WTC11 (cell line): Measurements from ENCODE around the gene SIRT3. TPM values are rescaled to one million over a fixed set of nuclear protein-coding genes. Genes with fewer than 3 reads are reported as not detected.

Experiments used
- ATAC-seq: fragments of 200-7000 bp; cut with Tn5 transposase; 2 replicates; pipeline ENCODE4 v1.10.0; 2021; ENCODE audit warnings: mild to moderate bottlenecking, moderate library complexity
- CTCF ChIA-PET: fragments of 300-600 bp; sonication (Branson Sonifier 250); formaldehyde crosslinking; loops from one replicate; lab custom pipeline; 2021; ENCODE audit warnings: antibody characterized with exemption; lab: Charles Lee
- POLR2A ChIA-PET: fragments of 350-600 bp; sonication (Branson Sonifier 250); formaldehyde crosslinking; loops from one replicate; lab custom pipeline; 2021; ENCODE audit warnings: antibody characterized with exemption; lab: Charles Lee
- DNase-seq: peaks from one replicate; pipeline ENCODE4 v3.0.0; 2021; ENCODE audit warnings: low spot score
- H3K27ac Mint-ChIP-seq: 2 replicates; pipeline ENCODE4 v1.8.0; 2021; ENCODE audit warnings: mixed read lengths
- H3K27me3 Mint-ChIP-seq: 2 replicates; pipeline ENCODE4 v1.8.0; 2021; ENCODE audit warnings: low read depth, mild to moderate bottlenecking, moderate library complexity, mixed read lengths
- H3K36me3 Mint-ChIP-seq: 2 replicates; pipeline ENCODE4 v1.8.0; 2021; ENCODE audit warnings: mixed read lengths
- H3K4me1 Mint-ChIP-seq: 2 replicates; pipeline ENCODE4 v1.8.0; 2022; ENCODE audit warnings: mixed read lengths
- H3K4me3 Mint-ChIP-seq: 2 replicates; pipeline ENCODE4 v1.8.0; 2021; ENCODE audit warnings: mild to moderate bottlenecking, moderate library complexity, mixed read lengths
- H3K9me3 Mint-ChIP-seq: 2 replicates; pipeline ENCODE4 v1.8.0; 2021; ENCODE audit warnings: mixed read lengths
- E2F1 ChIP-seq: sonication (generic); formaldehyde crosslinking; IDR thresholded peaks from 2 replicates; pipeline ENCODE4 v1.8.0; 2022; ENCODE audit warnings: mild to moderate bottlenecking, missing genetic modification reagents
- E2F4 ChIP-seq: sonication (generic); formaldehyde crosslinking; IDR thresholded peaks from 2 replicates; pipeline ENCODE4 v1.8.1; 2022; ENCODE audit warnings: low read depth, mild to moderate bottlenecking, moderate library complexity, missing genetic modification reagents, borderline replicate concordance
- HMGA2 ChIP-seq: fragments of 250-450 bp; sonication (Bioruptor Pico); IDR thresholded peaks from 2 replicates; pipeline ENCODE4 v1.4.0; 2021; ENCODE audit warnings: mild to moderate bottlenecking, moderate library complexity
- KAT7 ChIP-seq: sonication (generic); formaldehyde crosslinking; IDR thresholded peaks from 2 replicates; pipeline ENCODE4 v1.8.1; 2023; ENCODE audit warnings: missing genetic modification reagents, mild to moderate bottlenecking, borderline replicate concordance
- SMAD3 ChIP-seq: sonication (generic); formaldehyde crosslinking; IDR thresholded peaks from 2 replicates; pipeline ENCODE4 v1.8.0; 2022; ENCODE audit warnings: missing genetic modification reagents, mild to moderate bottlenecking, borderline replicate concordance
- SMAD4 ChIP-seq: sonication (generic); formaldehyde crosslinking; IDR thresholded peaks from 2 replicates; pipeline ENCODE4 v1.8.0; 2022; ENCODE audit warnings: mild to moderate bottlenecking, missing genetic modification reagents
- STAT6 ChIP-seq: sonication (generic); formaldehyde crosslinking; conservative IDR thresholded peaks from 2 replicates; pipeline ENCODE4 v1.8.1; 2023; ENCODE audit warnings: mild to moderate bottlenecking, low read depth, missing genetic modification reagents, moderate library complexity
- TCF7 ChIP-seq: sonication (generic); formaldehyde crosslinking; IDR thresholded peaks from 2 replicates; pipeline ENCODE4 v1.8.0; 2022; ENCODE audit warnings: mild to moderate bottlenecking, low read depth, missing genetic modification reagents, moderate library complexity
- total RNA-seq: library from RNA; stranded (reverse); gene quantifications from 3 replicates; pipeline ENCODE4 v1.2.3, GENCODE V29; 2021
- TF ChIP-seq, protein P1 (sequence below): sonication (generic); formaldehyde crosslinking; IDR thresholded peaks from 2 replicates; pipeline ENCODE4 v1.8.1; 2022; ENCODE audit warnings: mild to moderate bottlenecking, missing genetic modification reagents, moderate library complexity, borderline replicate concordance
- TF ChIP-seq, protein P2 (sequence below): sonication (generic); formaldehyde crosslinking; IDR thresholded peaks from 2 replicates; pipeline ENCODE4 v1.8.1; 2023; ENCODE audit warnings: mild to moderate bottlenecking, missing genetic modification reagents, moderate library complexity
- TF ChIP-seq, protein P3 (sequence below): sonication (generic); formaldehyde crosslinking; IDR thresholded peaks from 2 replicates; pipeline ENCODE4 v1.8.1; 2023; ENCODE audit warnings: mild to moderate bottlenecking, moderate library complexity, missing genetic modification reagents
- TF ChIP-seq, protein P4 (sequence below): fragments of 250-450 bp; sonication (Bioruptor Pico); IDR thresholded peaks from 2 replicates; pipeline ENCODE4 v1.9.0; 2021; ENCODE audit warnings: mild to moderate bottlenecking

The SIRT3 gene
- total RNA-seq, 1 experiment from 2014 or later: 21.0 TPM

GRCh38 chr11:280706-281485 lies 44.8 kb upstream of the SIRT3 start (continued):
- TF ChIP-seq E2F4 (CRISPR knock-in tag) (no peak), HMGA2 (no peak), SMAD3 (CRISPR knock-in tag) (no peak), KAT7 (CRISPR knock-in tag) (no peak), STAT6 (CRISPR knock-in tag) (no peak), E2F1 (no peak)
- TF ChIP-seq, protein P1, sequence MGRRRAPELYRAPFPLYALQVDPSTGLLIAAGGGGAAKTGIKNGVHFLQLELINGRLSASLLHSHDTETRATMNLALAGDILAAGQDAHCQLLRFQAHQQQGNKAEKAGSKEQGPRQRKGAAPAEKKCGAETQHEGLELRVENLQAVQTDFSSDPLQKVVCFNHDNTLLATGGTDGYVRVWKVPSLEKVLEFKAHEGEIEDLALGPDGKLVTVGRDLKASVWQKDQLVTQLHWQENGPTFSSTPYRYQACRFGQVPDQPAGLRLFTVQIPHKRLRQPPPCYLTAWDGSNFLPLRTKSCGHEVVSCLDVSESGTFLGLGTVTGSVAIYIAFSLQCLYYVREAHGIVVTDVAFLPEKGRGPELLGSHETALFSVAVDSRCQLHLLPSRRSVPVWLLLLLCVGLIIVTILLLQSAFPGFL (CRISPR knock-in tag): no peak
- TF ChIP-seq, protein P2, sequence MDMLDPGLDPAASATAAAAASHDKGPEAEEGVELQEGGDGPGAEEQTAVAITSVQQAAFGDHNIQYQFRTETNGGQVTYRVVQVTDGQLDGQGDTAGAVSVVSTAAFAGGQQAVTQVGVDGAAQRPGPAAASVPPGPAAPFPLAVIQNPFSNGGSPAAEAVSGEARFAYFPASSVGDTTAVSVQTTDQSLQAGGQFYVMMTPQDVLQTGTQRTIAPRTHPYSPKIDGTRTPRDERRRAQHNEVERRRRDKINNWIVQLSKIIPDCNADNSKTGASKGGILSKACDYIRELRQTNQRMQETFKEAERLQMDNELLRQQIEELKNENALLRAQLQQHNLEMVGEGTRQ (CRISPR knock-in tag): no peak
- TF ChIP-seq, protein P3, sequence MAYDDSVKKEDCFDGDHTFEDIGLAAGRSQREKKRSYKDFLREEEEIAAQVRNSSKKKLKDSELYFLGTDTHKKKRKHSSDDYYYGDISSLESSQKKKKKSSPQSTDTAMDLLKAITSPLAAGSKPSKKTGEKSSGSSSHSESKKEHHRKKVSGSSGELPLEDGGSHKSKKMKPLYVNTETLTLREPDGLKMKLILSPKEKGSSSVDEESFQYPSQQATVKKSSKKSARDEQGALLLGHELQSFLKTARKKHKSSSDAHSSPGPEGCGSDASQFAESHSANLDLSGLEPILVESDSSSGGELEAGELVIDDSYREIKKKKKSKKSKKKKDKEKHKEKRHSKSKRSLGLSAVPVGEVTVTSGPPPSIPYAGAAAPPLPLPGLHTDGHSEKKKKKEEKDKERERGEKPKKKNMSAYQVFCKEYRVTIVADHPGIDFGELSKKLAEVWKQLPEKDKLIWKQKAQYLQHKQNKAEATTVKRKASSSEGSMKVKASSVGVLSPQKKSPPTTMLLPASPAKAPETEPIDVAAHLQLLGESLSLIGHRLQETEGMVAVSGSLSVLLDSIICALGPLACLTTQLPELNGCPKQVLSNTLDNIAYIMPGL: no peak

- no peak for TF ChIP-seq SMAD4
- TF ChIP-seq, protein P4, sequence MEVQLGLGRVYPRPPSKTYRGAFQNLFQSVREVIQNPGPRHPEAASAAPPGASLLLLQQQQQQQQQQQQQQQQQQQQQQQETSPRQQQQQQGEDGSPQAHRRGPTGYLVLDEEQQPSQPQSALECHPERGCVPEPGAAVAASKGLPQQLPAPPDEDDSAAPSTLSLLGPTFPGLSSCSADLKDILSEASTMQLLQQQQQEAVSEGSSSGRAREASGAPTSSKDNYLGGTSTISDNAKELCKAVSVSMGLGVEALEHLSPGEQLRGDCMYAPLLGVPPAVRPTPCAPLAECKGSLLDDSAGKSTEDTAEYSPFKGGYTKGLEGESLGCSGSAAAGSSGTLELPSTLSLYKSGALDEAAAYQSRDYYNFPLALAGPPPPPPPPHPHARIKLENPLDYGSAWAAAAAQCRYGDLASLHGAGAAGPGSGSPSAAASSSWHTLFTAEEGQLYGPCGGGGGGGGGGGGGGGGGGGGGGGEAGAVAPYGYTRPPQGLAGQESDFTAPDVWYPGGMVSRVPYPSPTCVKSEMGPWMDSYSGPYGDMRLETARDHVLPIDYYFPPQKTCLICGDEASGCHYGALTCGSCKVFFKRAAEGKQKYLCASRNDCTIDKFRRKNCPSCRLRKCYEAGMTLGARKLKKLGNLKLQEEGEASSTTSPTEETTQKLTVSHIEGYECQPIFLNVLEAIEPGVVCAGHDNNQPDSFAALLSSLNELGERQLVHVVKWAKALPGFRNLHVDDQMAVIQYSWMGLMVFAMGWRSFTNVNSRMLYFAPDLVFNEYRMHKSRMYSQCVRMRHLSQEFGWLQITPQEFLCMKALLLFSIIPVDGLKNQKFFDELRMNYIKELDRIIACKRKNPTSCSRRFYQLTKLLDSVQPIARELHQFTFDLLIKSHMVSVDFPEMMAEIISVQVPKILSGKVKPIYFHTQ: no peak
- TF ChIP-seq KAT7 (CRISPR knock-in tag): no peak
- TF ChIP-seq TCF7 (CRISPR knock-in tag): 0 out of 2 replicates have a peak, but pooled peaks have one; percentile 49
- ChIA-PET CTCF (interaction anchor here (1.0 to 5.8 kb wide), 6 partner anchors 10 to 83 kb away, joined by 3 to 53 read pairs (median 4); no protein-coding TSS in a partner anchor), POLR2A (interaction anchor here (0.6 to 1.2 kb wide), 2 partner anchors 36 to 168 kb away, joined by 3 read pairs; no protein-coding TSS in a partner anchor)
- Mint-ChIP-seq H3K27ac (no peak overlapping the region), H3K27me3 (peaks cover 50% of the 10 kb centered on the region), H3K4me1 (peaks cover 35% of the 10 kb centered on the region), H3K4me3 (peak overlapping the region; percentile 40; the same call in 1 of the 2 replicates), H3K9me3 (peaks cover 9% of the 10 kb centered on the region), H3K36me3 (no peaks in the 10 kb centered on the region)
- DNase-seq: peak; percentile 46
- ATAC-seq: peak; percentile 26
Observed at GRCh38 chr11:279966-280705, 44.0 kb upstream of the SIRT3 start.
